ENCODE results near the gene PPARA. TPM values are rescaled to one million over a fixed set of nuclear protein-coding genes. Genes with fewer than 3 reads are reported as not detected.

The PPARA gene
- total and polyA plus RNA-seq, 2 experiments from 2014 or later: 4.7 to 12.6 TPM

DNA sequence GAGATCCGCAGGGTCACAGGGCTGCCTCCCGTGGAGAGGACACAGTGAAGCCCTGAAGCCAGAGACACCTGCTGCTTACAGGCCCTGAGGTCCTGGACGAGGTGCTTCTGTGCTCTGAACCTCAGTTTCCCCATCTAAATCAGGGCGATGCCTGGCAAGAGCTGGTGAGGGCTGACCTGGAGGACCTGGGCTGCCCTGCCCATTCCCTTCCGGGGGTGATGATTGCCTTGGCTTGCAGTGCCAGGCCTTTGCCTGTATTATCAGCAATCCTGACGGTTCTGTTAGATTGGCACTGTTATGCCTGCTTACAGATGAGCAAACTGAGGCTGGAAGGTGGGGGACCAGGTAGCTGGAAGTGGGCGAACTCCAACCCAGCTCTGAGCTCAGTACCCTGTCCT, 138.5 kb downstream of the PPARA start:
- Histone ChIP-seq H3K4me1 (ENCODE audit: insufficient read depth) (no peaks in the 10 kb centered on the region), H3K79me2 (replicated peaks; ENCODE audit: insufficient read depth) (no peaks in the 10 kb centered on the region), H3K36me3 (ENCODE audit: insufficient read depth) (peaks cover 5% of the 10 kb centered on the region; the same call in 1 of the 2 replicates), H3K27me3 (ENCODE audit: insufficient read depth) (no peaks in the 10 kb centered on the region), H3K27ac (ENCODE audit: low read depth) (no peak overlapping the region), H3F3A (replicated peaks; ENCODE audit: low read depth) (no peaks in the 10 kb centered on the region), H3K4me3 (no peak overlapping the region), H3K4me2 (no peak overlapping the region), H2AFZ (no peak overlapping the region), H4K20me1 (replicated peaks; ENCODE audit: insufficient read depth) (no peaks in the 10 kb centered on the region), H3K9me2 (ENCODE audit: insufficient read depth) (no peaks in the 10 kb centered on the region)
- H3K4me3 Mint-ChIP-seq: no peak overlapping the region
- H3K27me3 Mint-ChIP-seq (ENCODE audit: insufficient read depth, low read depth, poor library complexity): peaks cover 7% of the 10 kb centered on the region
- no peaks in the 10 kb centered on the region; the same call in 2 of the 3 replicates for H3K9me3 Mint-ChIP-seq
- no peak overlapping the region for H3K27ac Mint-ChIP-seq
- peaks cover 29% of the 10 kb centered on the region for H3K36me3 Mint-ChIP-seq (ENCODE audit: low read depth)
- DNase-seq (ENCODE audit: low spot score): no peak
- TF ChIP-seq NANOG (IDR thresholded peaks at IDR 0.05; ENCODE audit: borderline replicate concordance): no peak
- TF ChIP-seq, protein P1, sequence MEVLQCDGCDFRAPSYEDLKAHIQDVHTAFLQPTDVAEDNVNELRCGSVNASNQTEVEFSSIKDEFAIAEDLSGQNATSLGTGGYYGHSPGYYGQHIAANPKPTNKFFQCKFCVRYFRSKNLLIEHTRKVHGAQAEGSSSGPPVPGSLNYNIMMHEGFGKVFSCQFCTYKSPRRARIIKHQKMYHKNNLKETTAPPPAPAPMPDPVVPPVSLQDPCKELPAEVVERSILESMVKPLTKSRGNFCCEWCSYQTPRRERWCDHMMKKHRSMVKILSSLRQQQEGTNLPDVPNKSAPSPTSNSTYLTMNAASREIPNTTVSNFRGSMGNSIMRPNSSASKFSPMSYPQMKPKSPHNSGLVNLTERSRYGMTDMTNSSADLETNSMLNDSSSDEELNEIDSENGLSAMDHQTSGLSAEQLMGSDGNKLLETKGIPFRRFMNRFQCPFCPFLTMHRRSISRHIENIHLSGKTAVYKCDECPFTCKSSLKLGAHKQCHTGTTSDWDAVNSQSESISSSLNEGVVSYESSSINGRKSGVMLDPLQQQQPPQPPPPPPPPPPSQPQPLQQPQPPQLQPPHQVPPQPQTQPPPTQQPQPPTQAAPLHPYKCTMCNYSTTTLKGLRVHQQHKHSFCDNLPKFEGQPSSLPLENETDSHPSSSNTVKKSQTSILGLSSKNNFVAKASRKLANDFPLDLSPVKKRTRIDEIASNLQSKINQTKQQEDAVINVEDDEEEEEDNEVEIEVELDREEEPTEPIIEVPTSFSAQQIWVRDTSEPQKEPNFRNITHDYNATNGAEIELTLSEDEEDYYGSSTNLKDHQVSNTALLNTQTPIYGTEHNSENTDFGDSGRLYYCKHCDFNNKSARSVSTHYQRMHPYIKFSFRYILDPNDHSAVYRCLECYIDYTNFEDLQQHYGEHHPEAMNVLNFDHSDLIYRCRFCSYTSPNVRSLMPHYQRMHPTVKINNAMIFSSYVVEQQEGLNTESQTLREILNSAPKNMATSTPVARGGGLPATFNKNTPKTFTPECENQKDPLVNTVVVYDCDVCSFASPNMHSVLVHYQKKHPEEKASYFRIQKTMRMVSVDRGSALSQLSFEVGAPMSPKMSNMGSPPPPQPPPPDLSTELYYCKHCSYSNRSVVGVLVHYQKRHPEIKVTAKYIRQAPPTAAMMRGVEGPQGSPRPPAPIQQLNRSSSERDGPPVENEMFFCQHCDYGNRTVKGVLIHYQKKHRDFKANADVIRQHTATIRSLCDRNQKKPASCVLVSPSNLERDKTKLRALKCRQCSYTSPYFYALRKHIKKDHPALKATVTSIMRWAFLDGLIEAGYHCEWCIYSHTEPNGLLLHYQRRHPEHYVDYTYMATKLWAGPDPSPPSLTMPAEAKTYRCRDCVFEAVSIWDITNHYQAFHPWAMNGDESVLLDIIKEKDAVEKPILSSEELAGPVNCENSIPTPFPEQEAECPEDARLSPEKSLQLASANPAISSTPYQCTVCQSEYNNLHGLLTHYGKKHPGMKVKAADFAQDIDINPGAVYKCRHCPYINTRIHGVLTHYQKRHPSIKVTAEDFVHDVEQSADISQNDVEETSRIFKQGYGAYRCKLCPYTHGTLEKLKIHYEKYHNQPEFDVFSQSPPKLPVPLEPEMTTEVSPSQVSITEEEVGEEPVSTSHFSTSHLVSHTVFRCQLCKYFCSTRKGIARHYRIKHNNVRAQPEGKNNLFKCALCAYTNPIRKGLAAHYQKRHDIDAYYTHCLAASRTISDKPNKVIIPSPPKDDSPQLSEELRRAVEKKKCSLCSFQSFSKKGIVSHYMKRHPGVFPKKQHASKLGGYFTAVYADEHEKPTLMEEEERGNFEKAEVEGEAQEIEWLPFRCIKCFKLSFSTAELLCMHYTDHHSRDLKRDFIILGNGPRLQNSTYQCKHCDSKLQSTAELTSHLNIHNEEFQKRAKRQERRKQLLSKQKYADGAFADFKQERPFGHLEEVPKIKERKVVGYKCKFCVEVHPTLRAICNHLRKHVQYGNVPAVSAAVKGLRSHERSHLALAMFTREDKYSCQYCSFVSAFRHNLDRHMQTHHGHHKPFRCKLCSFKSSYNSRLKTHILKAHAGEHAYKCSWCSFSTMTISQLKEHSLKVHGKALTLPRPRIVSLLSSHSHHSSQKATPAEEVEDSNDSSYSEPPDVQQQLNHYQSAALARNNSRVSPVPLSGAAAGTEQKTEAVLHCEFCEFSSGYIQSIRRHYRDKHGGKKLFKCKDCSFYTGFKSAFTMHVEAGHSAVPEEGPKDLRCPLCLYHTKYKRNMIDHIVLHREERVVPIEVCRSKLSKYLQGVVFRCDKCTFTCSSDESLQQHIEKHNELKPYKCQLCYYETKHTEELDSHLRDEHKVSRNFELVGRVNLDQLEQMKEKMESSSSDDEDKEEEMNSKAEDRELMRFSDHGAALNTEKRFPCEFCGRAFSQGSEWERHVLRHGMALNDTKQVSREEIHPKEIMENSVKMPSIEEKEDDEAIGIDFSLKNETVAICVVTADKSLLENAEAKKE (CRISPR knock-in tag; IDR thresholded peaks at IDR 0.05): no peak
- TF ChIP-seq EZH2 (IDR thresholded peaks at IDR 0.05; ENCODE audit: low read depth, unreplicated experiment): no peak
- TF ChIP-seq, protein P2, sequence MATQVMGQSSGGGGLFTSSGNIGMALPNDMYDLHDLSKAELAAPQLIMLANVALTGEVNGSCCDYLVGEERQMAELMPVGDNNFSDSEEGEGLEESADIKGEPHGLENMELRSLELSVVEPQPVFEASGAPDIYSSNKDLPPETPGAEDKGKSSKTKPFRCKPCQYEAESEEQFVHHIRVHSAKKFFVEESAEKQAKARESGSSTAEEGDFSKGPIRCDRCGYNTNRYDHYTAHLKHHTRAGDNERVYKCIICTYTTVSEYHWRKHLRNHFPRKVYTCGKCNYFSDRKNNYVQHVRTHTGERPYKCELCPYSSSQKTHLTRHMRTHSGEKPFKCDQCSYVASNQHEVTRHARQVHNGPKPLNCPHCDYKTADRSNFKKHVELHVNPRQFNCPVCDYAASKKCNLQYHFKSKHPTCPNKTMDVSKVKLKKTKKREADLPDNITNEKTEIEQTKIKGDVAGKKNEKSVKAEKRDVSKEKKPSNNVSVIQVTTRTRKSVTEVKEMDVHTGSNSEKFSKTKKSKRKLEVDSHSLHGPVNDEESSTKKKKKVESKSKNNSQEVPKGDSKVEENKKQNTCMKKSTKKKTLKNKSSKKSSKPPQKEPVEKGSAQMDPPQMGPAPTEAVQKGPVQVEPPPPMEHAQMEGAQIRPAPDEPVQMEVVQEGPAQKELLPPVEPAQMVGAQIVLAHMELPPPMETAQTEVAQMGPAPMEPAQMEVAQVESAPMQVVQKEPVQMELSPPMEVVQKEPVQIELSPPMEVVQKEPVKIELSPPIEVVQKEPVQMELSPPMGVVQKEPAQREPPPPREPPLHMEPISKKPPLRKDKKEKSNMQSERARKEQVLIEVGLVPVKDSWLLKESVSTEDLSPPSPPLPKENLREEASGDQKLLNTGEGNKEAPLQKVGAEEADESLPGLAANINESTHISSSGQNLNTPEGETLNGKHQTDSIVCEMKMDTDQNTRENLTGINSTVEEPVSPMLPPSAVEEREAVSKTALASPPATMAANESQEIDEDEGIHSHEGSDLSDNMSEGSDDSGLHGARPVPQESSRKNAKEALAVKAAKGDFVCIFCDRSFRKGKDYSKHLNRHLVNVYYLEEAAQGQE (IDR thresholded peaks at IDR 0.05; ENCODE audit: unreplicated experiment): no peak
- TF ChIP-seq, protein P3, sequence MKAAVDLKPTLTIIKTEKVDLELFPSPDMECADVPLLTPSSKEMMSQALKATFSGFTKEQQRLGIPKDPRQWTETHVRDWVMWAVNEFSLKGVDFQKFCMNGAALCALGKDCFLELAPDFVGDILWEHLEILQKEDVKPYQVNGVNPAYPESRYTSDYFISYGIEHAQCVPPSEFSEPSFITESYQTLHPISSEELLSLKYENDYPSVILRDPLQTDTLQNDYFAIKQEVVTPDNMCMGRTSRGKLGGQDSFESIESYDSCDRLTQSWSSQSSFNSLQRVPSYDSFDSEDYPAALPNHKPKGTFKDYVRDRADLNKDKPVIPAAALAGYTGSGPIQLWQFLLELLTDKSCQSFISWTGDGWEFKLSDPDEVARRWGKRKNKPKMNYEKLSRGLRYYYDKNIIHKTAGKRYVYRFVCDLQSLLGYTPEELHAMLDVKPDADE (IDR thresholded peaks at IDR 0.05): no peak
- no peak for TF ChIP-seq STAT1 (IDR thresholded peaks at IDR 0.05; ENCODE audit: unreplicated experiment)
- TF ChIP-seq EZH2phosphoT487 (IDR thresholded peaks at IDR 0.05; ENCODE audit: unreplicated experiment): no peak
- no peak for TF ChIP-seq JUNB (IDR thresholded peaks at IDR 0.05; ENCODE audit: unreplicated experiment)
- no peak for TF ChIP-seq CREB1 (CRISPR knock-in tag; IDR thresholded peaks at IDR 0.05; ENCODE audit: low read depth)
- TF ChIP-seq POLR2AphosphoS5 (IDR thresholded peaks at IDR 0.05; ENCODE audit: low read depth): no peak
- TF ChIP-seq, protein P4, sequence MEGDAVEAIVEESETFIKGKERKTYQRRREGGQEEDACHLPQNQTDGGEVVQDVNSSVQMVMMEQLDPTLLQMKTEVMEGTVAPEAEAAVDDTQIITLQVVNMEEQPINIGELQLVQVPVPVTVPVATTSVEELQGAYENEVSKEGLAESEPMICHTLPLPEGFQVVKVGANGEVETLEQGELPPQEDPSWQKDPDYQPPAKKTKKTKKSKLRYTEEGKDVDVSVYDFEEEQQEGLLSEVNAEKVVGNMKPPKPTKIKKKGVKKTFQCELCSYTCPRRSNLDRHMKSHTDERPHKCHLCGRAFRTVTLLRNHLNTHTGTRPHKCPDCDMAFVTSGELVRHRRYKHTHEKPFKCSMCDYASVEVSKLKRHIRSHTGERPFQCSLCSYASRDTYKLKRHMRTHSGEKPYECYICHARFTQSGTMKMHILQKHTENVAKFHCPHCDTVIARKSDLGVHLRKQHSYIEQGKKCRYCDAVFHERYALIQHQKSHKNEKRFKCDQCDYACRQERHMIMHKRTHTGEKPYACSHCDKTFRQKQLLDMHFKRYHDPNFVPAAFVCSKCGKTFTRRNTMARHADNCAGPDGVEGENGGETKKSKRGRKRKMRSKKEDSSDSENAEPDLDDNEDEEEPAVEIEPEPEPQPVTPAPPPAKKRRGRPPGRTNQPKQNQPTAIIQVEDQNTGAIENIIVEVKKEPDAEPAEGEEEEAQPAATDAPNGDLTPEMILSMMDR (conservative IDR thresholded peaks at IDR 0.05; ENCODE audit: low read depth in 2 of 2): no peak
- no peak for TF ChIP-seq ZNF114 (CRISPR knock-in tag; IDR thresholded peaks at IDR 0.05)
- H3K4me1 Mint-ChIP-seq: no peaks in the 10 kb centered on the region
- no peak for ATAC-seq

Data from GM23338 (cell line).